GM12878 (cell line): Measurements from ENCODE around the gene P2RX6. TPM values are rescaled to one million over a fixed set of nuclear protein-coding genes. Genes with fewer than 3 reads are reported as not detected.

Source experiments
- ATAC-seq: fragments of 200-7000 bp; cut with Tn5 transposase; 3 replicates; pipeline ENCODE4 v1.9.1; 2020; ENCODE audit warnings: mild to moderate bottlenecking, moderate library complexity
- BruUV-seq: library from RNA; stranded (reverse); fragments of 400-500 nt; replicated peaks from 2 replicates; lab custom pipeline; 2021; lab: Mats Ljungman, UMichigan
- CTCF ChIA-PET: fragments of 300-600 bp; sonication (Branson Sonifier 250); formaldehyde crosslinking; extraction: SDS; loops from one replicate; lab custom pipeline; 2021; ENCODE audit warnings: inconsistent platforms; lab: Yijun Ruan, JAX
- POLR2A ChIA-PET: fragments of 350-600 bp; formaldehyde crosslinking; extraction: SDS; loops from one replicate; lab custom pipeline; 2021; ENCODE audit warnings: inconsistent platforms; lab: Charles Lee
- RAD21 ChIA-PET: fragments of 300-600 bp; sonication (Branson Sonifier 250); formaldehyde crosslinking; loops from one replicate; lab custom pipeline; 2023; ENCODE audit warnings: antibody characterized with exemption; ENCODE audit not compliant: unreplicated experiment; lab: Charles Lee
- SMC1A ChIA-PET: fragments of 300-600 bp; sonication (Branson Sonifier 250); formaldehyde crosslinking; loops from one replicate; lab custom pipeline; 2023; ENCODE audit not compliant: unreplicated experiment, uncharacterized antibody; lab: Charles Lee
- DNase-seq: peaks from one replicate; pipeline ENCODE4 v3.0.0-alpha.2; 2011; ENCODE audit warnings: low read depth, low spot score
- FAIRE-seq: peaks from 3 replicates; lab custom pipeline; 2011; peaks lifted over from hg19 to GRCh38; lab: Jason Lieb, UNC
- H2AFZ ChIP-seq: 2 replicates; pipeline ENCODE4 v1.6.0; 2011; ENCODE audit warnings: low read depth, low read length, control low read depth; ENCODE audit not compliant: control insufficient read depth
- H3K27ac ChIP-seq: 2 replicates; pipeline ENCODE4 v1.5.1; 2011; ENCODE audit warnings: control low read depth; ENCODE audit not compliant: control insufficient read depth, insufficient read depth
- H3K27me3 ChIP-seq, 2 experiments: replicated peaks in 1 of 2; 2 replicates each; pipeline versions ENCODE4 v1.6.0 to v1.6.1; 2011; ENCODE audit warnings: low read length in 1 of 2; ENCODE audit not compliant: control insufficient read depth in 2 of 2, insufficient read depth in 2 of 2
- H3K36me3 ChIP-seq, 2 experiments: 2 replicates each; pipeline ENCODE4 v1.5.1; 2011; ENCODE audit warnings: low read length in 1 of 2; ENCODE audit not compliant: control insufficient read depth in 2 of 2, insufficient read depth in 2 of 2
- H3K4me1 ChIP-seq: 2 replicates; pipeline ENCODE4 v1.6.1; 2011; ENCODE audit warnings: mild to moderate bottlenecking, low read length, moderate library complexity, mixed read lengths; ENCODE audit not compliant: control insufficient read depth, insufficient read depth
- H3K4me2 ChIP-seq: 2 replicates; pipeline ENCODE4 v1.6.0; 2011; ENCODE audit warnings: control low read depth; ENCODE audit not compliant: control insufficient read depth, insufficient read depth
- H3K4me3 ChIP-seq: fragments of 200-600 bp; sonication (generic); 2 replicates; pipeline ENCODE4 v1.5.1; 2016
- H3K79me2 ChIP-seq: 2 replicates; pipeline ENCODE4 v1.6.0; 2011; ENCODE audit warnings: low read length; ENCODE audit not compliant: control insufficient read depth, insufficient read depth
- H3K9ac ChIP-seq: 2 replicates; pipeline ENCODE4 v1.8.0; 2011; ENCODE audit warnings: low read length, control low read depth, mixed read lengths; ENCODE audit not compliant: control insufficient read depth, insufficient read depth
- H3K9me3 ChIP-seq: replicated peaks from 3 replicates; pipeline ENCODE4 v1.5.1; 2011; ENCODE audit warnings: mild to moderate bottlenecking, low read length; ENCODE audit not compliant: control insufficient read depth, insufficient read depth
- H4K20me1 ChIP-seq: 2 replicates; pipeline ENCODE4 v1.6.0; 2011; ENCODE audit not compliant: control insufficient read depth, insufficient read depth
- CHD2 ChIP-seq: IDR thresholded peaks from 2 replicates; pipeline ENCODE4 v1.6.1; 2011; ENCODE audit warnings: low read depth, low read length, improper control_type of control experiment, borderline replicate concordance
- KDM1A ChIP-seq: fragments of 200-600 bp; sonication (generic); IDR thresholded peaks from 2 replicates; pipeline ENCODE4 v1.6.1; 2016; ENCODE audit warnings: borderline replicate concordance
- MEF2A ChIP-seq: IDR thresholded peaks from 2 replicates; pipeline ENCODE4 v1.6.1; 2011; ENCODE audit warnings: low read depth, mild to moderate bottlenecking, low read length, moderate library complexity; ENCODE audit not compliant: insufficient read depth
- MYB ChIP-seq: fragments of 150-350 bp; IDR thresholded peaks from 2 replicates; pipeline ENCODE4 v1.6.1; 2014; ENCODE audit warnings: mild to moderate bottlenecking, low read depth, low read length, borderline replicate concordance
- NBN ChIP-seq: fragments of 450-650 bp; IDR thresholded peaks from 2 replicates; pipeline ENCODE4 v1.6.1; 2016
- PML ChIP-seq: IDR thresholded peaks from 2 replicates; pipeline ENCODE4 v1.6.1; 2012; ENCODE audit warnings: low read length, inconsistent platforms
- RB1 ChIP-seq: fragments of 450-650 bp; formaldehyde crosslinking; IDR thresholded peaks from 2 replicates; pipeline ENCODE4 v1.6.1; 2017; ENCODE audit warnings: mild to moderate bottlenecking, borderline replicate concordance
- RELA ChIP-seq: fragments of 450-650 bp; IDR thresholded peaks from 2 replicates; pipeline ENCODE4 v1.8.0; 2014; ENCODE audit warnings: borderline replicate concordance; ENCODE audit not compliant: partially characterized antibody
- SIN3A ChIP-seq: IDR thresholded peaks from 2 replicates; pipeline ENCODE4 v1.6.1; 2012; ENCODE audit warnings: low read depth, low read length, improper control_type of control experiment
- SMAD5 ChIP-seq: IDR thresholded peaks from 2 replicates; pipeline ENCODE4 v1.6.1; 2016; ENCODE audit warnings: antibody characterized with exemption, low read depth
- SMC3 ChIP-seq: IDR thresholded peaks from 2 replicates; pipeline ENCODE4 v1.6.1; 2011; ENCODE audit warnings: low read length, improper control_type of control experiment, borderline replicate concordance
- TCF7 ChIP-seq: IDR thresholded peaks from 2 replicates; pipeline ENCODE4 v1.6.1; 2014; ENCODE audit warnings: antibody characterized with exemption, borderline replicate concordance
- YY1 ChIP-seq: IDR thresholded peaks from 2 replicates; pipeline ENCODE4 v1.6.1; 2011; ENCODE audit warnings: low read depth, mild to moderate bottlenecking, low read length
- ZSCAN29 ChIP-seq: fragments of 450-650 bp; IDR thresholded peaks from 2 replicates; pipeline ENCODE4 v1.6.1; 2017; ENCODE audit warnings: mild to moderate bottlenecking, moderate library complexity
- WGBS: methylation state at CpG from one replicate; pipeline ENCODE4 v1.1.6; 2016; ENCODE audit warnings: low lambda C conversion rate; ENCODE audit not compliant: insufficient replicate concordance, insufficient coverage; ENCODE audit errors: missing lambda C conversion rate; 5-methylcytosine and 5-hydroxymethylcytosine counted together
- in situ Hi-C: fragments of 300-500 bp; cut with MboI; formaldehyde crosslinking; loops from 9 replicates; pipeline ENCODE4 v1.14.3; 2018; ENCODE audit warnings: mixed read lengths
- intact Hi-C: fragments of 100-400 bp; cut with micrococcal nuclease; formaldehyde crosslinking; loops from one replicate; pipeline ENCODE4 v1.14.2; 2022; ENCODE audit not compliant: unreplicated experiment
- polyA plus RNA-seq, 11 experiments: library from polyadenylated mRNA; depleted of rRNA in 4 of 11; unstranded in 6 of 11; stranded (reverse) in 5 of 11; fragments of >200 nt; fragmentation: Nextera tagmentation in 4 of 11; fragmentation: Illumina TruSeq in 1 of 11; extraction: Ambion mirVana in 4 of 11; extraction: Trizol in 1 of 11; gene quantifications; 1 replicate in 1 of 11; 2 replicates in 10 of 11; pipeline versions ENCODE4 v1.2.1 to v1.2.3, GENCODE V29; 2011 to 2016; ENCODE audit warnings: inconsistent platforms in 2 of 11, missing spikeins in 2 of 11, low read depth in 1 of 11
- total RNA-seq, 4 experiments: library from RNA; depleted of rRNA in 3 of 4; stranded (reverse); fragments of >200 nt in 3 of 4; fragmentation: Illumina TruSeq in 1 of 4; extraction: Trizol in 1 of 4; gene quantifications; 2 replicates each; pipeline versions ENCODE4 v1.2.1 to v1.2.3, GENCODE V29; 2013 to 2021
- TF ChIP-seq, protein P1 (sequence below): fragments of 450-650 bp; IDR thresholded peaks from 2 replicates; pipeline ENCODE4 v1.6.1; 2017; ENCODE audit warnings: low read depth, mild to moderate bottlenecking, moderate library complexity
- TF ChIP-seq, protein P2 (sequence below): IDR thresholded peaks from 2 replicates; pipeline ENCODE4 v1.6.1; 2012; ENCODE audit warnings: low read depth, low read length, improper control_type of control experiment

Gene P2RX6
- total and polyA plus RNA-seq, 10 of the 15 experiments (the other 5 are each of a cell fraction or from before 2014, with no cell fraction given) = 0.03 to 0.21 (median 0.07) TPM; not detected in 5

DNA sequence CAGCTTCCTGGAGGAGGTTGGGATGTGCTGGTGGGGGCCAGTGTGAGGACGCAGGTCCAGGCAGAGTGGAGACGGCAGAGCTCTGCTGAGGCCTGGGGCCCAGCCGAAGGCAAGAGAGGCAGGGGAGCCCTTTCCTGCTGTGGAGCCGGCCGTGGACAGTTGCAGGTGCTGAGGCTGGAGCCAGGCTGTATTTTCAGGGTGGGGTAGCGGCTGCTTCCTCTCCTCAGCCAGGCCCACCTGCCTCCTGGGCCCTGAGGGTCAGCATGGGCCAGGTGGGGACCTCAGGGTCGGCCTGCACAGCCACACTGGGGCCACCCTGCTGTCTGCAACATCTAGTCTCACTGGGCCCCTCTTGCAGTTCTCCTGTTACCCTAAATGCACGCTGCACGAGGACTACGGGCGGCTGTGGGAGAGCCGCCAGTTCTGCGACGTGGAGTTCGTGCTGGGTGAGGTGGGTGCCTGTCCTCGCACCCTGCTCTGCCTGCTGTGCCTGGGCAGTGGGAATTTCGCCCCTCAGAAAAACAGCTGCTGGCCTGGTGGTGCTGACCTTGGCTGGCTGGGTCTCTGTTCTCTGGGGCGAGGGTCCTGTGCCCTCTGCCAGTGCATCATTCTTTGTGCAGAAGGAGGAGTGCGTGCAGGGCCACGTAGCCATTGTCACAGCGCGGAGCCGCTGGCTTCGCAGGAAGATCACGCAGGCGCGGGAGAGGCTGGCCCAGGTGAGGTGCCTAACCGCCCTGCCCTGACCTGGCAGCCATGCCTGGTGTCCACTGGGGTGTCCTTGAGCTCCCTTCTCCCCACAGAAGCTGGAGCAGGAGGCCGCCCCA lies 21.4 kb upstream of the P2RX6 start:
- TF ChIP-seq YY1 (no peak), MEF2A (no peak), PML (no peak), KDM1A (no peak), NBN (no peak), RELA (no peak), CHD2 (no peak), ZSCAN29 (no peak), MYB (no peak), SMAD5 (no peak), RB1 (no peak), TCF7 (no peak), SIN3A (no peak), SMC3 (no peak)
- TF ChIP-seq, protein P1, sequence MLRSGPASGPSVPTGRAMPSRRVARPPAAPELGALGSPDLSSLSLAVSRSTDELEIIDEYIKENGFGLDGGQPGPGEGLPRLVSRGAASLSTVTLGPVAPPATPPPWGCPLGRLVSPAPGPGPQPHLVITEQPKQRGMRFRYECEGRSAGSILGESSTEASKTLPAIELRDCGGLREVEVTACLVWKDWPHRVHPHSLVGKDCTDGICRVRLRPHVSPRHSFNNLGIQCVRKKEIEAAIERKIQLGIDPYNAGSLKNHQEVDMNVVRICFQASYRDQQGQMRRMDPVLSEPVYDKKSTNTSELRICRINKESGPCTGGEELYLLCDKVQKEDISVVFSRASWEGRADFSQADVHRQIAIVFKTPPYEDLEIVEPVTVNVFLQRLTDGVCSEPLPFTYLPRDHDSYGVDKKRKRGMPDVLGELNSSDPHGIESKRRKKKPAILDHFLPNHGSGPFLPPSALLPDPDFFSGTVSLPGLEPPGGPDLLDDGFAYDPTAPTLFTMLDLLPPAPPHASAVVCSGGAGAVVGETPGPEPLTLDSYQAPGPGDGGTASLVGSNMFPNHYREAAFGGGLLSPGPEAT = no peak
- TF ChIP-seq, protein P2, sequence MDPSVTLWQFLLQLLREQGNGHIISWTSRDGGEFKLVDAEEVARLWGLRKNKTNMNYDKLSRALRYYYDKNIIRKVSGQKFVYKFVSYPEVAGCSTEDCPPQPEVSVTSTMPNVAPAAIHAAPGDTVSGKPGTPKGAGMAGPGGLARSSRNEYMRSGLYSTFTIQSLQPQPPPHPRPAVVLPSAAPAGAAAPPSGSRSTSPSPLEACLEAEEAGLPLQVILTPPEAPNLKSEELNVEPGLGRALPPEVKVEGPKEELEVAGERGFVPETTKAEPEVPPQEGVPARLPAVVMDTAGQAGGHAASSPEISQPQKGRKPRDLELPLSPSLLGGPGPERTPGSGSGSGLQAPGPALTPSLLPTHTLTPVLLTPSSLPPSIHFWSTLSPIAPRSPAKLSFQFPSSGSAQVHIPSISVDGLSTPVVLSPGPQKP = no peak
- TF ChIP-seq, all 136 proteins: peak for 0
- no peak for FAIRE-seq
- Histone ChIP-seq H3K9me3 (no peaks in the 10 kb centered on the region), H3K27ac (no peak overlapping the region), H2AFZ (no peak overlapping the region), H3K36me3 (peaks cover 2 to 3% of the 10 kb centered on the region in 2 experiments; a peak in 2 of 4 replicates), H3K27me3 (no peaks in the 10 kb centered on the region), H3K4me2 (no peak overlapping the region), H3K4me3 (no peak overlapping the region), H3K79me2 (no peaks in the 10 kb centered on the region), H3K4me1 (no peaks in the 10 kb centered on the region), H3K9ac (no peak overlapping the region), H4K20me1 (no peaks in the 10 kb centered on the region)
- ChIA-PET CTCF (no interaction called here), POLR2A (interaction anchor here (0.6 kb wide), 1 partner anchor 12 kb away, joined by 4 read pairs; no protein-coding TSS in a partner anchor), SMC1A (no interaction called here), RAD21 (no interaction called here)
- no peak for ATAC-seq
- BruUV-seq = no TSS peak
- intact Hi-C loops = no loop called here
- no peak for DNase-seq
- in situ Hi-C loops = no loop called here
- 95% methylated on average over 29 of the region's 29 CpGs for WGBS
